Cardiac fibroblast (primary cell): ENCODE results near the gene MYOM3.

Source experiments
- DNase-seq, 2 donors: peaks; one replicate each; pipeline versions ENCODE4 v3.0.0 to v3.0.0-alpha.2; 2010; ENCODE audit warnings: low read depth in 2 of 2
- H3K4me3 ChIP-seq, 2 donors: replicated peaks in 1 of 2; 1 replicate in 1 of 2; 2 replicates in 1 of 2; pipeline ENCODE4 v1.5.1; 2011; ENCODE audit warnings: low read depth in 2 of 2, low read length in 2 of 2, mild to moderate bottlenecking in 2 of 2, moderate library complexity in 1 of 2
- TF ChIP-seq, protein P1 (sequence below): IDR thresholded peaks from one replicate; pipeline ENCODE4 v1.5.1; 2011; ENCODE audit warnings: low read depth, mild to moderate bottlenecking, low read length, inconsistent platforms

The MYOM3 gene

DNA sequence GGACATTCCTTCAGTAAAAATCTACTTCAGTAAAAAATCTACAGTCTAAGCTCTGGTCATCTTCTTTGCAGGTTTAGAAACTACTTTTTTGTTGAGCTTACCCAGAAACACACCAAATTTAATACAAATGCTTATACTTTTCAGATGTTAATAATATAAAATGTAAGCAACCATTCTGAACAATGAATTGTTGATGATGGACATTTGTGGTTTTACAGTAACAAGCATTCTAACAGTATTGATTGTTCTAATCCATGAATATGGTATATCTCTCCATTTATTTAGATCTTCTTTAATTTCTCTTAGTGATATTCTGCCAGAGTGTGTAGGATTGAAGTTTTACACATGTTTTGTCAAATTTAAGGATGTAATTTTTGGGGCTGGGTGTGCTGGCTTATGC, 104.9 kb downstream of the MYOM3 start:
- H3K4me3 ChIP-seq = no peak overlapping the region
- DNase-seq = no peak
- TF ChIP-seq, protein P1, sequence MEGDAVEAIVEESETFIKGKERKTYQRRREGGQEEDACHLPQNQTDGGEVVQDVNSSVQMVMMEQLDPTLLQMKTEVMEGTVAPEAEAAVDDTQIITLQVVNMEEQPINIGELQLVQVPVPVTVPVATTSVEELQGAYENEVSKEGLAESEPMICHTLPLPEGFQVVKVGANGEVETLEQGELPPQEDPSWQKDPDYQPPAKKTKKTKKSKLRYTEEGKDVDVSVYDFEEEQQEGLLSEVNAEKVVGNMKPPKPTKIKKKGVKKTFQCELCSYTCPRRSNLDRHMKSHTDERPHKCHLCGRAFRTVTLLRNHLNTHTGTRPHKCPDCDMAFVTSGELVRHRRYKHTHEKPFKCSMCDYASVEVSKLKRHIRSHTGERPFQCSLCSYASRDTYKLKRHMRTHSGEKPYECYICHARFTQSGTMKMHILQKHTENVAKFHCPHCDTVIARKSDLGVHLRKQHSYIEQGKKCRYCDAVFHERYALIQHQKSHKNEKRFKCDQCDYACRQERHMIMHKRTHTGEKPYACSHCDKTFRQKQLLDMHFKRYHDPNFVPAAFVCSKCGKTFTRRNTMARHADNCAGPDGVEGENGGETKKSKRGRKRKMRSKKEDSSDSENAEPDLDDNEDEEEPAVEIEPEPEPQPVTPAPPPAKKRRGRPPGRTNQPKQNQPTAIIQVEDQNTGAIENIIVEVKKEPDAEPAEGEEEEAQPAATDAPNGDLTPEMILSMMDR = no peak
